HepG2 (cell line): ENCODE results near the gene PRSS36. TPM values are rescaled to one million over a fixed set of nuclear protein-coding genes. Genes with fewer than 3 reads are reported as not detected.

Experiments used
- CAMTA2 ChIP-seq: sonication (generic); formaldehyde crosslinking; IDR thresholded peaks from 2 replicates; pipeline ENCODE4 v1.4.0; 2020; ENCODE audit warnings: mild to moderate bottlenecking, missing genetic modification reagents, borderline replicate concordance
- CBX5 ChIP-seq: sonication (generic); formaldehyde crosslinking; IDR thresholded peaks from 2 replicates; pipeline ENCODE4 v1.4.0; 2020; ENCODE audit warnings: missing genetic modification reagents, borderline replicate concordance
- IRF2 ChIP-seq: IDR thresholded peaks from 2 replicates; pipeline ENCODE4 v1.6.1; 2018; ENCODE audit warnings: missing genetic modification reagents, missing compliant biosample characterization
- MEF2D ChIP-seq: sonication (generic); formaldehyde crosslinking; IDR thresholded peaks from 2 replicates; pipeline ENCODE4 v1.5.1; 2020; ENCODE audit warnings: mild to moderate bottlenecking, missing genetic modification reagents
- MTF1 ChIP-seq: sonication (generic); formaldehyde crosslinking; IDR thresholded peaks from 2 replicates; pipeline ENCODE4 v1.5.0; 2020; ENCODE audit warnings: missing genetic modification reagents
- PAXIP1 ChIP-seq: sonication (generic); formaldehyde crosslinking; conservative IDR thresholded peaks from 2 replicates; pipeline ENCODE4 v1.4.0; 2020; ENCODE audit warnings: mild to moderate bottlenecking, missing genetic modification reagents, moderate library complexity
- PHF20 ChIP-seq: sonication (generic); formaldehyde crosslinking; IDR thresholded peaks from 2 replicates; pipeline ENCODE4 v1.5.0; 2020; ENCODE audit warnings: mild to moderate bottlenecking, missing genetic modification reagents
- PHF5A ChIP-seq: IDR thresholded peaks from one replicate; pipeline ENCODE4 v1.6.1; 2018; ENCODE audit warnings: low read depth, missing genetic modification reagents; ENCODE audit not compliant: unreplicated experiment
- POLR2A ChIP-seq, 2 experiments: IDR thresholded peaks; 2 replicates each; pipeline ENCODE4 v1.6.1; 2011; ENCODE audit warnings: low read depth in 2 of 2, low read length in 2 of 2, mild to moderate bottlenecking in 1 of 2, moderate library complexity in 1 of 2; ENCODE audit not compliant: insufficient read depth in 1 of 2
- RORA ChIP-seq: sonication (generic); formaldehyde crosslinking; IDR thresholded peaks from 2 replicates; pipeline ENCODE4 v1.5.0; 2020; ENCODE audit warnings: mild to moderate bottlenecking, missing genetic modification reagents, moderate library complexity
- SKI ChIP-seq: fragments of 450-650 bp; IDR thresholded peaks from one replicate; pipeline ENCODE4 v1.6.1; 2018; ENCODE audit warnings: mild to moderate bottlenecking; ENCODE audit not compliant: partially characterized antibody
- ZEB1 ChIP-seq: IDR thresholded peaks from 2 replicates; pipeline ENCODE4 v1.6.1; 2012; ENCODE audit warnings: mild to moderate bottlenecking, low read depth, inconsistent platforms; ENCODE audit not compliant: insufficient replicate concordance
- ZNF256 ChIP-seq: sonication (generic); formaldehyde crosslinking; conservative IDR thresholded peaks from 2 replicates; pipeline ENCODE4 v1.4.0; 2020; ENCODE audit warnings: missing genetic modification reagents
- ZNF276 ChIP-seq: sonication (generic); formaldehyde crosslinking; IDR thresholded peaks from 2 replicates; pipeline ENCODE4 v1.4.0; 2020; ENCODE audit warnings: mild to moderate bottlenecking, low read depth, missing genetic modification reagents
- ZNF574 ChIP-seq: sonication (generic); formaldehyde crosslinking; IDR thresholded peaks from 2 replicates; pipeline ENCODE4 v1.4.0; 2020; ENCODE audit warnings: missing genetic modification reagents
- ZNF775 ChIP-seq: sonication (generic); formaldehyde crosslinking; IDR thresholded peaks from 2 replicates; pipeline ENCODE4 v1.4.0; 2020; ENCODE audit warnings: missing genetic modification reagents, mild to moderate bottlenecking, moderate library complexity, borderline replicate concordance
- ZSCAN9 ChIP-seq: IDR thresholded peaks from 2 replicates; pipeline ENCODE4 v1.6.1; 2016; ENCODE audit warnings: borderline replicate concordance
- polyA plus RNA-seq, 8 experiments: library from polyadenylated mRNA; depleted of rRNA in 3 of 8; stranded (reverse) in 7 of 8; unstranded in 1 of 8; fragments of >200 nt; fragmentation: Illumina TruSeq in 4 of 8; extraction: Trizol in 4 of 8; gene quantifications; 2 replicates each; pipeline versions ENCODE4 v1.2.1 to v1.2.3, GENCODE V29; 2011 to 2016; ENCODE audit warnings: low read depth in 4 of 8, missing spikeins in 1 of 8, mixed read lengths in 1 of 8; ENCODE audit not compliant: insufficient read depth in 1 of 8
- total RNA-seq, 5 experiments: library from RNA; depleted of rRNA; stranded (reverse); fragments of >200 nt; fragmentation: Illumina TruSeq; extraction: Trizol; gene quantifications; 2 replicates each; pipeline ENCODE4 v1.2.3, GENCODE V29; 2016; ENCODE audit warnings: low read depth in 1 of 5
- TF ChIP-seq, protein P1 (sequence below): sonication (generic); formaldehyde crosslinking; IDR thresholded peaks from 2 replicates; pipeline ENCODE4 v1.5.1; 2020; ENCODE audit warnings: missing genetic modification reagents, mild to moderate bottlenecking, borderline replicate concordance
- TF ChIP-seq, protein P2 (sequence below): sonication (generic); formaldehyde crosslinking; IDR thresholded peaks from 2 replicates; pipeline ENCODE4 v1.8.1; 2023; ENCODE audit warnings: mild to moderate bottlenecking, missing genetic modification reagents

The PRSS36 gene
- total and polyA plus RNA-seq, 2 of the 13 experiments (the other 11 are each of a cell fraction or from before 2014, with no cell fraction given) = 1.5 to 2.1 TPM

- 0 out of 2 replicates have a peak, but pooled peaks have one; percentile 32 for TF ChIP-seq CBX5 (CRISPR knock-in tag)
- TF ChIP-seq POLR2A (IDR thresholded peaks at IDR 0.05; ENCODE audit: insufficient read depth in 1 of 2, low read depth in 2 of 2, low read length in 2 of 2) = no peak
- no peak for TF ChIP-seq PAXIP1 (CRISPR knock-in tag)
- TF ChIP-seq RORA (CRISPR knock-in tag) = no peak
- TF ChIP-seq ZEB1 = peak; percentile 70
- TF ChIP-seq ZSCAN9 (CRISPR knock-in tag) = no peak
- TF ChIP-seq PHF20 = no peak
- no peak for TF ChIP-seq CAMTA2 (CRISPR knock-in tag)
- TF ChIP-seq SKI = no peak
- TF ChIP-seq ZNF775 (CRISPR knock-in tag) = no peak
- no peak for TF ChIP-seq MEF2D (CRISPR knock-in tag)
- TF ChIP-seq ZNF276 = no peak
- TF ChIP-seq, protein P1, sequence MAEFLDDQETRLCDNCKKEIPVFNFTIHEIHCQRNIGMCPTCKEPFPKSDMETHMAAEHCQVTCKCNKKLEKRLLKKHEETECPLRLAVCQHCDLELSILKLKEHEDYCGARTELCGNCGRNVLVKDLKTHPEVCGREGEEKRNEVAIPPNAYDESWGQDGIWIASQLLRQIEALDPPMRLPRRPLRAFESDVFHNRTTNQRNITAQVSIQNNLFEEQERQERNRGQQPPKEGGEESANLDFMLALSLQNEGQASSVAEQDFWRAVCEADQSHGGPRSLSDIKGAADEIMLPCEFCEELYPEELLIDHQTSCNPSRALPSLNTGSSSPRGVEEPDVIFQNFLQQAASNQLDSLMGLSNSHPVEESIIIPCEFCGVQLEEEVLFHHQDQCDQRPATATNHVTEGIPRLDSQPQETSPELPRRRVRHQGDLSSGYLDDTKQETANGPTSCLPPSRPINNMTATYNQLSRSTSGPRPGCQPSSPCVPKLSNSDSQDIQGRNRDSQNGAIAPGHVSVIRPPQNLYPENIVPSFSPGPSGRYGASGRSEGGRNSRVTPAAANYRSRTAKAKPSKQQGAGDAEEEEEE (CRISPR knock-in tag) = no peak
- TF ChIP-seq PHF5A = no peak
- TF ChIP-seq ZNF574 (CRISPR knock-in tag) = no peak
- no peak for TF ChIP-seq ZNF256 (CRISPR knock-in tag)
- TF ChIP-seq IRF2 = 0 out of 2 replicates have a peak, but pooled peaks have one; percentile 32
- TF ChIP-seq MTF1 = no peak
- TF ChIP-seq, protein P2, sequence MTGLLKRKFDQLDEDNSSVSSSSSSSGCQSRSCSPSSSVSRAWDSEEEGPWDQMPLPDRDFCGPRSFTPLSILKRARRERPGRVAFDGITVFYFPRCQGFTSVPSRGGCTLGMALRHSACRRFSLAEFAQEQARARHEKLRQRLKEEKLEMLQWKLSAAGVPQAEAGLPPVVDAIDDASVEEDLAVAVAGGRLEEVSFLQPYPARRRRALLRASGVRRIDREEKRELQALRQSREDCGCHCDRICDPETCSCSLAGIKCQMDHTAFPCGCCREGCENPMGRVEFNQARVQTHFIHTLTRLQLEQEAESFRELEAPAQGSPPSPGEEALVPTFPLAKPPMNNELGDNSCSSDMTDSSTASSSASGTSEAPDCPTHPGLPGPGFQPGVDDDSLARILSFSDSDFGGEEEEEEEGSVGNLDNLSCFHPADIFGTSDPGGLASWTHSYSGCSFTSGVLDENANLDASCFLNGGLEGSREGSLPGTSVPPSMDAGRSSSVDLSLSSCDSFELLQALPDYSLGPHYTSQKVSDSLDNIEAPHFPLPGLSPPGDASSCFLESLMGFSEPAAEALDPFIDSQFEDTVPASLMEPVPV = no peak
Measured at GRCh38 chr16:31145398-31145990, 4.4 kb downstream of the PRSS36 start (continued).
